GM21381 (cell line): ENCODE data around the gene NPHS1.
"Not testable (repeated sequence)": the region's sequence is repeated elsewhere in the genome, so short reads cannot be mapped to it uniquely, and the experiment has no call there.

Experiments
- ATAC-seq: cut with Tn5 transposase; IDR thresholded peaks from one replicate; pipeline ENCODE4 v1.9.1; 2021; ENCODE audit warnings: mild to moderate bottlenecking, moderate library complexity; ENCODE audit not compliant: unreplicated experiment

Gene NPHS1, protein sequence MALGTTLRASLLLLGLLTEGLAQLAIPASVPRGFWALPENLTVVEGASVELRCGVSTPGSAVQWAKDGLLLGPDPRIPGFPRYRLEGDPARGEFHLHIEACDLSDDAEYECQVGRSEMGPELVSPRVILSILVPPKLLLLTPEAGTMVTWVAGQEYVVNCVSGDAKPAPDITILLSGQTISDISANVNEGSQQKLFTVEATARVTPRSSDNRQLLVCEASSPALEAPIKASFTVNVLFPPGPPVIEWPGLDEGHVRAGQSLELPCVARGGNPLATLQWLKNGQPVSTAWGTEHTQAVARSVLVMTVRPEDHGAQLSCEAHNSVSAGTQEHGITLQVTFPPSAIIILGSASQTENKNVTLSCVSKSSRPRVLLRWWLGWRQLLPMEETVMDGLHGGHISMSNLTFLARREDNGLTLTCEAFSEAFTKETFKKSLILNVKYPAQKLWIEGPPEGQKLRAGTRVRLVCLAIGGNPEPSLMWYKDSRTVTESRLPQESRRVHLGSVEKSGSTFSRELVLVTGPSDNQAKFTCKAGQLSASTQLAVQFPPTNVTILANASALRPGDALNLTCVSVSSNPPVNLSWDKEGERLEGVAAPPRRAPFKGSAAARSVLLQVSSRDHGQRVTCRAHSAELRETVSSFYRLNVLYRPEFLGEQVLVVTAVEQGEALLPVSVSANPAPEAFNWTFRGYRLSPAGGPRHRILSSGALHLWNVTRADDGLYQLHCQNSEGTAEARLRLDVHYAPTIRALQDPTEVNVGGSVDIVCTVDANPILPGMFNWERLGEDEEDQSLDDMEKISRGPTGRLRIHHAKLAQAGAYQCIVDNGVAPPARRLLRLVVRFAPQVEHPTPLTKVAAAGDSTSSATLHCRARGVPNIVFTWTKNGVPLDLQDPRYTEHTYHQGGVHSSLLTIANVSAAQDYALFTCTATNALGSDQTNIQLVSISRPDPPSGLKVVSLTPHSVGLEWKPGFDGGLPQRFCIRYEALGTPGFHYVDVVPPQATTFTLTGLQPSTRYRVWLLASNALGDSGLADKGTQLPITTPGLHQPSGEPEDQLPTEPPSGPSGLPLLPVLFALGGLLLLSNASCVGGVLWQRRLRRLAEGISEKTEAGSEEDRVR (N-terminal part only)

DNA sequence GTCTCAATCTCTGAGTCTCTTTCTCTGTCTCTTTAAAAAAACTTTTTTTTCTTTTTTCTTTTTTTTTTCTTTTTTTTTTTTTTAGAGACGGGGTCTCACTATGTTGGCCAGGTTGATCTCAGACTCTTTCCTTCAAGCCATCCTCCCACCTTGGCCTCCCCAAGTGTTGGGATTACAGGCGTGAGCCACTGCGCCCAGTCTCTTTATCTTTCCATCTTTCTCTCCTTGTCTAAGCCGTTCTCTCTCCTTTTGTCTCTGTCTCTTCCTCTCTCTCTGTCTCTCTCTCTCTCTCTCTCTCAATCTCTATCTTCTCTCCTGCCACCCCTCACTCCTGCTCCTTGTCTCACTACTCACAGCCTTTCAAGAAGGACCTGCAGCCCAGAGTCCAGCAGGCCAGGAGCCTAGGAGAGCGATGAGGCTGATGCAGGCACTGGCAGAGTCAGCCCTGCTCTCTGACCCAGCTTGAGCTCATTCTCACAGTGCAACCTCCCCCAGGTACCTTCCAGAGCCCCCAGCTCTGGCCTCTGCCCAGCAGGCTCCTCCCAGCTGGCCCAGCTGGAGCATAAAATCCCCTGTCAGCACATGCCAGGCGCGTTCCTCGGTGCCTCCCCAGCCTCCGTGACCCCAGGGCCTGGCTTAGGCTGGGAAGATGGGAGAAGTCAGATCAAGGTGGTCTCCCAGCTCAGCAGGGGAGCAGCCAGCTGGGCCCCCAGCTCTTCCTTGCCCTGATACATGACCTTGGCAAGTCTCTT lies at the start of gene NPHS1:
Gene NPHS1 (minus strand): TSS at position 476 of the 752 bp plus-strand sequence. CDS start 667 bp downstream, outside the sequence.
- ATAC-seq: no peak

DNA sequence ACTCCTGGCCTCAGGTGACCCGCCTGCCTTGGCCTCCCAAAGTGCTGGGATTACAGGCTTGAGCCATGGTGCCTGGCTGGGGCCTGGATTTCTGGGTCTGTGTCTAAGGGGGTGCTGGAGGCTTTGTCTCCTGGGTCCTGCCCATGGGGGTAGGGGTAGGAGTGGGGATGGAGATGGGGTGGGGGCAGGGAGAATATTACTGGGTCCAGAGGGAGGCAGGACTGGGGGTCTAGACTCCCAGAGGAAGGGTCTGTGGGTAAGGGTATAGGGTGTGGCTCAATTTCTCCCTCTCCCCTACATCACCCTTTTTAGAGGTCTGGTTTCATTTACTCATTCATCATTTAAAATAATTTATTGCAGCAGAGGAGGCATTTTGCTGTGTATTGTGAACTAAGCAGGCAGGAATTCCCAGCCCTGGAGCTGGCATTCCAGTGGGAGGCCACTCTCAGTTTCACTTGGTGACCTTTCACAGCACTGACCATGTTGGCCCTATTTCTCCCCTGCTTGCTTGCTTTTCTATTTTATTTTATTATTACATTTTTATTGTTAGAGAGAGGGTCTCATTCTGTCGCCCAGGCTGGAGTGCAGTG lies 48.8 kb upstream of the NPHS1 start:
- no peak for ATAC-seq

DNA sequence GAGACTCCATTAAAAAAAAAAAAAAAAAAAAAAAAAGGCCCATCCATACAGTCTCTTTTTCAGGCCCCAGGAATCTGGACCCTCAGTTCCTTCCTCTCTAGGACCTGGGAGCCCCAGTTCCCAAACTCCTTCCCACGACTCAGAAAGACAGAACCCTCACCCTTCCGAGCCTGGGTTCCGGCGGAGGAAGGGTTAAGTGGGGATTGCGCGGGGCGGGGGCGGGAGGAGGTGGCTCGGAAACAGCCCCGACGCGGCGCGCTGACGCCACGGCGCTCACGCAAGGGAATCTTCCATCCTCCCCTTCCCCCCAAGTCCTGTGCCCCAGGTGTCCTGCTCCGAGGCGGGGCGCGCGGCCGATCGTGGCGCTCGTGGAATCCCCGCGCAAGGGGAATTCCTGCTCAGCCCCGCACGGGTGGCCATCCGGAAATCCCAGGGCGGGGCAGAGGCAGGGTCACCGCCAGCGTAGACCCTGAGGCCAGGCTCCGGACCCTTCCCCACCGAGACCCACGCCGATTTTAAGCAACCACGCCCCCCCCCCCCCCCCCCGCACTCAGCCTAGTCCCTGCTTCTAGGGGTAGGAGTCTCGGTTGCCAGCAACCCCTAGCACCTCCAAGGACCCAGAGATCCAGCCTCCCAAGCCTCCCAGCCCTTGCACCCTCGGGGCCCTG lies 47.4 kb upstream of the NPHS1 start:
- peak; percentile 38 for ATAC-seq

DNA sequence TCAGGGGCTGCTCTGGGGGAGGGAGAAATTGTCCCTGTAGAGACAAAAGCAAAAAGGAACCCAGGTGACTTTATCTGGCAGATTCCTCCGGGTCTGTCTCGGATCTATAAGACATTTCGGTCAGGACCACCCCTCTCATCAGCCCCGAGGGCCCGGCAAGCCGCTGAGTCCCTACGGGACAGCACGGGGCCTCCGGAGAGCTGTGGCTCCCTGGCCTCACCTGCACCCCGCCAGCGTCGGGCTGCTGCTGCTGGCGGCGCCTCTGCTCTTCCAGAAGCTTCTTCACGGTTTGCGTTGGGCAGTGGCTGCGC lies 46.1 kb upstream of the NPHS1 start:
- ATAC-seq: no peak

DNA sequence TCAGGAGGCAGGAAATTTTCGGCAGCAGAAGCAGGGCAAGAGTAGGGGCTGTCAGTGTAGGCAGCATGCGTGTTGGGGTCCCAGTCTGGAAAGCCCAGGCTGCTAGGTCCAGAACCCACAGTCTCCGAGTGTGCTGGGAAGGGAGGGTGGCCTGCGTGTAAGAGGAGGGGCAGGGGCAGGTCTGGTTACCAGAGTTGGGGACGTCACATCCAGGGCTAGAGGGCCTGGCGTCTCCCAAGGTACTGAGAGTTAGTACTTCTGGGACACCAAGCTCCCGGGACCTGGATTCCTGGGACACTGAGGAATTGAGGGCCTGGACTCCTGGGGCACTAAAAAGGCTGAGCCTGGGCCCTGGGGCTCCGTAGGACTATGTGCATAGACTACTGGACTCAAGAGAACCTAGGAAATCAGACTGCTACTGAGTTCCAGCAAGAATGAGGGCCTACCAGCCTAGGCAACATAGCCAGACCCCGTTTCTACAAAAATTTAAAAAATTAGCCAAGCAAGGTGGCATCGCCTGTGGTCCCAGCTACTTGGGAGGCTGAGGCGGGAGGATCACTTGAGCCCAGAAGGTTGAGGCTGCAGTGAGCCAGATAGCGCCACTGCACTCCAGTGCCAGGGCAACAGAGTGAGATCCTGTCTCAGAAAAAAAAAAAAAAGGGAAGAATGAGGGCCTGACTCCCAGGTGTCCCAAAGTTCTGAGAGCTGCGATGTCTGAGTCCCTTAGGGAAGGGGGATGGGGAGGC lies 45.6 kb upstream of the NPHS1 start:
- ATAC-seq: no peak

DNA sequence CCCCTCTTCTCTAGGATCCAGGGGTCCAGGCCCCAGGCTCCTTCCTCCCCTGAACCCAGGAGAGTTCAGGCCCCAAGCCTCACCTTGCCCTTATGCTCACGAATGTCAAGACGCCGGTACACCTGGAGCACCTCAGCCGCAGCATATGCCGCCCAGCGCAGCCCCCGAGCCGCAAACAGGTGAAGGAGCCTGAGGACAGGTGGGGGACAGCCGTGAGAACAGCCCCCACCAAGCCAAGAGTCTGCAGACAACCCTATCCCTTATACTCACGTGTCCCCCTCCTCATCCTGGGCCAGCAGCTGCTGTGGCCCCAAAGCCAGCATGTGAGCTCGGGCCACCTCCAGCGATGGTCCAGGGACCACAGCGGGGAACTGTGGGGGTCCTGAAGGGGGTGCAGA lies 44.3 kb upstream of the NPHS1 start:
- ATAC-seq: no peak

DNA sequence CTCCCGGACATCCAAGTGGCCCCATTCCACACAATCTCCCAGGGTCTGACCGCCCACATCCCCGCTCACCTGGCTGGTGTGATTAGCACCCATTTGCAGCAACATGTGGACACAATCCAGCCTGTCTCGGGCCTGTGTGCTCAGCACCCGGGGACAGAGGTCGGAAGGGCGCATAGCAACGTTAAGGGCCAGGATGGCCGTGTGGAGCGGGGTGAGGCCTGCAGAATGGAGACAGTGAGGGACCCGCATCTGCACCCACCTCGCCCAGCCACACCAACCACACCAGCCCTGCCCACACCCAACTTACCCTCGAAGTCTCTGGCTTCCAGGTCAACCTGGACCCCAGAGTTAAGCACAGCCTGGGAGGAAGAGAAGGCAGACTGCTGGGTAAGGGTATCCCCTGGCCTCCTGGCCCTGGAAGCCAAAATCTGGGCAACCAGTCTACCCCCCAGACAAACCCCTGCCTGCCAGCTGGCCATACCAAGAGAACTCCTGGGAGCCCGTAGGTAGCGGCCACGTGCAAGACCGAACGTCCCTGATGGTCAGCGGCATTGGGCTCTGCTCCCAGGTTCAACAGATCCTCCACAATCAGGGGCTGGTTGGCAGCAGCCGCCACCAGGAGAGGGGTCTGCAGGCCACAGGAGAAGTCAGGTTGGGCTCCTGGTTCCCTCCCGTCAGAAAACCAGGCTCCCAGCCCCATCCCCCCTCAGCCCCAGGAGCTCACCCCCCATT lies 43.8 kb upstream of the NPHS1 start:
- no peak for ATAC-seq

DNA sequence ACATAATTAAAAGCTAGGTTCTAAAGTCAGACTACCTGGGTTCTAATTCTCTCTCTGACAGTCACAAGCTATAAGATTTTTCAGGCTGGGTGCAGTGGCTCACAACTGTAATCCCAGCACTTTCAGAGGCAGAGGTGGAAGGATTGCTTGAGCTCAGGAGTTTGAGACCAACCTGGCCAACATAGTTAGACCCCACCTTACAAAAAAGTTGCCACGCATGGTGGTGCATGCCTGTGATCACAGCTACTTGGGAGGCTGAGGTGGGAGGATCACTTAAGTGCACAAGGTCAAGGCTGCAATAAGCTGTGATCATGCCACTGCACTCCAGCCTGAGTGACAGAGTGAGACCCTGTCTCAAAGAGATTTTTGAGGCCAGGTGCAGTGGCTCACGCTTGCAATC lies 42.0 kb upstream of the NPHS1 start:
- no peak for ATAC-seq

DNA sequence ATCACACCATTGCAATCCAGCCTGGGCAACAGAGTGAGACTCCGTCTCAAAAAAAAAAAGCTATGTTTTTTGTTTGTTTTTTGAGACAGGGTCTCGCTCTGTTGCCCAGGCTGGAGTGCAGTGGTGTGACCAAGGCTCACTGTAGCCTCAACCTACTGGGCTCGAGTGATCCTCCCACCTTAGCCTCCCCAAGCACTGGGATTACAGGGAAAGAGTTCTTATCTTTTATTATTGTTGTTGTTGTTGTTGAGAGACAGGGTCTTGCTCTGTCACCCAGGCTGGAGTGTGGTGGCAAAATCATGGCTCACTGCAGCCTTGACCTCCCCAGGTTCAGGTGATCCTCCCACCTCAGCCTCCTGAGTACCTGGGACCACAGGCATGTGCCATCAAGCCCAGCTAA lies 39.5 kb upstream of the NPHS1 start:
- not testable (repeated sequence) for ATAC-seq

DNA sequence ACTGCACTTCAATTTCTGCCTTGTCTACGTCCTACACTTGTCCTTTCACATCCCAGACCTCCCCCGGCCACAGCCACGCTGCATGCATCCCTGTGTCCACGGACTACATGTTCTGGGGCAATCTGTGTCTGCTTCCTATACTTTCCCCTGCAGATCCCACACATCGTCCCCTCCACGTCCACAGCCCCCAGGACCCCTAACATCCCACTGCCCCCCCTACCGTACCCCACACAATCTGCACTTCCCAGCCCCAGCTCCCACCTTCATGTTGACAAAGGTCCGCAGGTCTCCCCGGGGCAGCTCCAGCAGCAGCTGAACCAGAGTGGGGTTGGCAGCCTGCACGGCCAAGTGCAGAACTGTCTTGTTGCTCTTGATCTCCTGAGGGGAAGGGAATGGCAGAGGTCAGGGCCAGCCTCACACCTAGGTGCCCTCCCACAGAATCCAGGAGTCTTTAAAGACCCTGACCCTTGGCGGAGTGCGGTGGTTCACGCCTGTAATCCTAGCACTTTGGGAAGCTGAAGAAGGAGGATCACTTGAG lies 37.9 kb upstream of the NPHS1 start:
- no peak for ATAC-seq

DNA sequence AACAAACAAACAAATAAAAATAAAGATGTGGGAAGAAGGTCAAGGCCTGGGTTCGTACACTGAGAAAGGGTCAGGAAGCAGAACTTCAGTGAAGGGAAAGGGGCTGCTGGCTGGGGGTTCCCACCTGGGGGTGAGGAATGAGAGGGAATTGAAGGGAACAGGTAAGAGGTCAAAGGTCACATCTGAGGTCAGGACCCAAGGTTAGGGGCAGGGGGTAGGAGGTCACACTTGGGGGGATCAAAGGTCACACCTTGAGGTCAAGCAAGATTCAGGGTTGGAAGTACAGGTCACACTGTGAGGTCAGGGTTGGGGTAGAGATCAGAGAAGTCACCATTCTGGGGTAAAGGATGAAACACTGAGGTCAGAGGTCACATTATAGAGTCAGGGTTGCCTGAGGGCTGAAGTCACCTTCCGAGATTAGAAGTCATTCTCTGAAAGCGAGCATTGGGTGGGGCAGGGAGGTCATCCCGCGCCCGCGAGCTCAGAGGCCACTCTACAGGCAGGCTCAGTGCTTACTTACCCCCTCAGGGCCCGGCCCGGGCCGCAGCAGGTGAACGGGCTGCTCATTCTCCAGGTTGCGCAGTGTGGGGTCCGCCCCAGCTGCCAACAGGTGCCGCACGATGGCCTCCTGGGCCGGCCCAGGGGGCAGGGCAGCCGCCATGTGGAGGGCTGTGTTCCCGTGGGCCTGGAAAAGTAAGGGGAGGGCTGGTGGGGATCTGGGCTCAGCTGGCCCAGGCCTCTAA lies 37.2 kb upstream of the NPHS1 start:
- ATAC-seq: no peak

DNA sequence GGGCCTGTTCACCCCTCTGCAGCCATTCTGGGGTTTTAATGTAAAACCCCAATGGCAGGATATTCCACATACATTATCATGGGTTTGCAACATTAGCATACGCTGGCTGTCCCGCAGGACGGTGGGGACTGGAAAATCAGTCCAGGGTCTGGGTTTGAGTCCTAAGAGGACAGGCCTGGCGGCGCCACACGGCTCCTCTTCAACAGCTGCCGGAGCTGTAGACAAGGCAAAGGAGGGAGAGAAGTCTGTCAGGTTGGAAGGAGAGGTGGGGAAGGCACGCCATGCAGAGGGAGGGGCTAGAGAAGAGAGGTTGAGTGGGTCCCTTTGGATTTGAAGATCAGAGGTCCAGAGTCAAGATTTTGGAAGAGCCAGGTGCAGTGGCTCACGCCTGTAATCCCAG lies 36.1 kb upstream of the NPHS1 start:
- no peak for ATAC-seq

DNA sequence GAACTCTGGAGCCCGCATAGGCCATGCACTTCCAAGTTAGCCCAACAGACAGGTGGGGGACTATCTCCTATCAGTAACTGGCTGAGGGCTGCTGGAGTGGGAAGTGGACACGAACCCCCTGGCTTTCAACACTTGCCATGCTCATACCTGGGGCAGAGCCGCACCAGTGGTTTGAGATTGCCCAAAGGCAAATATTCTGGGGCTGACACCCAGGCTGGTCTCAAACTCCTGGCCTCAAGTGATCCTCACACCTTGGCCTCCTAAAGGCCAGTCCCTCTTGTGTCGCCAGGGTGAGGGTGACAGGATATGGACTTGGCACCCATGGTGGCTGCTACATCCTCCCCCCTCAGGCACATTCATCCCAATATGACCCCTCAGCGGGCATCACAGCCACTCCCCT lies 34.9 kb upstream of the NPHS1 start:
- ATAC-seq: no peak

DNA sequence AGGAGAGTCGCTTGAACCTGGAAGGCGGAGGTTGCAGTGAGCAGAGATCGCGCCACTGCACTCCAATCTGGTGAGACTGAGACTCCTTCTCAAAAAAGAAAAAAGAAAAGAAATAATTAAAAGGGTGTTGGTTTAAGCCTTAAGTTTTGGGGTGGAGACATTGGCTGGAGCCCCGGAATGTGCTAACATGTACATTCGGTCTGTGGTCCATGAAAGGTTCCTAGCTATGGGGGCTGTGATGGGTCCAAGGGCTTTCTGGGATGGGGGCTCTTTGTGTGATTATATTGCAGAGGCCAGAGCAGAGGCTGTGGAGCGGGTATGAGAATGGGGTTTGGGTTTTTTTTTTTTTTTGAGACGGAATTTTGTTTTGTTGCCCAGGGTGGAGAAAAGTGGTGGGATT lies 33.6 kb upstream of the NPHS1 start:
- ATAC-seq: no peak

DNA sequence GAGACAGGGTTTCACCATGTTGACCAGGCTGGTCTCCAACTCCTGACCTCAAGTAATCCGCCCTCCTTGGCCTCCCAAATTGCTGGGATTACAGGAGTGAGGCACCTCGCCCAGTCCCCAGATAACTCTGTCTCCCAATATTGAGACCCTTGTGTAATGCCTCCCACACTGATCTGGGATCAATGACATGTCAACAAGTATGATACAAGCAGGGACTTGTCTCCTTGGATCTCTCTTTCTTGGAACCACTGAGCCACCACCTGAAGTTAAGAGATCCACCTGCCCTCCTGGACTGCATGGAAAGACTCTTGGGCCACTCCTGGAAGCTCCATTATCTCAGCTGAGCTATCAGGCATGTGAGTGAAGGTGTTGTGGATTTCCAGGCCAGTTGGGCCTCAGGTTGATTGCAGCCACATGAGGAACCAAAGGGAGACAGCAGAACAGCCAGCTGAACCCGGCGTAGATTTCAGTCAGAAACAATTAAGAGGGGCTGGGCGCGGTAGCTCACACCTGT lies 33.0 kb upstream of the NPHS1 start:
- ATAC-seq: no peak

DNA sequence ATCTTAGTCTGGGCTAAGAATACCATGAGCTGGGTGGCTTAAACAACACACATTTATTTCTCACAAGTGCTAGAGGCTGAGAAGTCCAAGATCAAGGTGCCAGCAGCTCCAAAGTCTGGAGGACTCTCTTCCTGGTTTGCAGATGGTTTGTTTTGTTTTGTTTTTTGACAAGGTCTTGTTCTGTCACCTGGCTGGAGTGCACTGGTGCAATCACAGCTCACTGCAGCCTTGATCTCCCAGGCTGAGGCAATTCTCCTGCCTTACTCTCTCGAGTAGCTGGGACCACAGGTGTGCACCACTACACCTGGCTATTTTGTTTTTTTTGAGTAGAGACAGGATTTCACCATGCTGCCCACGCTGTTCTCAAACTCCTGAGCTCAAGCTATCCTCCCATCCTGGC lies 31.6 kb upstream of the NPHS1 start:
- ATAC-seq: no peak

DNA sequence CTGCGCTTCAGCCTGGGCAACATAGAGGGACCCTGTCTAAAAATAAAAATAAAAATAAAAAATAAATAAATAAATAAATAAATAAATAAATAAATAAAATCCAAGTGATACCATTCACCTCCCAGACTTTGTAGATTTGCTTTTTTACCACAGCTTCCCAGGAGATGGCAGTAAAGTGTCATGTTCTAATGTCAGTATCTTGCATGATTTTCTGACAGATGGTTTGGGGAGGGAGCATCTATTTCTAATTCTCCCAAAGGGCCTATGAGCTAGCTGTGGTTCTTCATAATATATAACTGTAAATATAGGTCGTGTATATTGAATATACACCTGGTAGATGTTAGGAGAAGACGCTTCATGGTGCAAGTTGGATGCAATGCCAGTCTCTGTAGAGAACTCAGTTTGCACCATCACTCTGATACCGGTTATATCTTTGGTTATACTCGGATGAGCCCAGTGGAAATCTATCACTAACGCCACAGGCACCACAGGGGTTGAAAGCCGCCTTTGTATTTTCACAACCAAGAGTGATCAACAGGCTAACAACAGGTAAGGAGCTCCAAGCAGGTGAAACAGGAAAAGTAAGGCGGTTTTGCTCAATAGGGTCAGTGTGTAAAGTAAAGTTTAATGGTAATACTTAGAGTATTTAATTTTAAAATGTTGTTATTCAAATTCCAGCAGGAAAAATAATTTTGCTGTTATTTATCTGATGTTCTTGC lies 30.0 kb upstream of the NPHS1 start:
- ATAC-seq: no peak
